ENCODE data around the gene ATP5PB.
A peak's percentile ranks its signal among the peaks of the same experiment; 100 is the strongest.

The ATP5PB gene, protein sequence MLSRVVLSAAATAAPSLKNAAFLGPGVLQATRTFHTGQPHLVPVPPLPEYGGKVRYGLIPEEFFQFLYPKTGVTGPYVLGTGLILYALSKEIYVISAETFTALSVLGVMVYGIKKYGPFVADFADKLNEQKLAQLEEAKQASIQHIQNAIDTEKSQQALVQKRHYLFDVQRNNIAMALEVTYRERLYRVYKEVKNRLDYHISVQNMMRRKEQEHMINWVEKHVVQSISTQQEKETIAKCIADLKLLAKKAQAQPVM

DNA sequence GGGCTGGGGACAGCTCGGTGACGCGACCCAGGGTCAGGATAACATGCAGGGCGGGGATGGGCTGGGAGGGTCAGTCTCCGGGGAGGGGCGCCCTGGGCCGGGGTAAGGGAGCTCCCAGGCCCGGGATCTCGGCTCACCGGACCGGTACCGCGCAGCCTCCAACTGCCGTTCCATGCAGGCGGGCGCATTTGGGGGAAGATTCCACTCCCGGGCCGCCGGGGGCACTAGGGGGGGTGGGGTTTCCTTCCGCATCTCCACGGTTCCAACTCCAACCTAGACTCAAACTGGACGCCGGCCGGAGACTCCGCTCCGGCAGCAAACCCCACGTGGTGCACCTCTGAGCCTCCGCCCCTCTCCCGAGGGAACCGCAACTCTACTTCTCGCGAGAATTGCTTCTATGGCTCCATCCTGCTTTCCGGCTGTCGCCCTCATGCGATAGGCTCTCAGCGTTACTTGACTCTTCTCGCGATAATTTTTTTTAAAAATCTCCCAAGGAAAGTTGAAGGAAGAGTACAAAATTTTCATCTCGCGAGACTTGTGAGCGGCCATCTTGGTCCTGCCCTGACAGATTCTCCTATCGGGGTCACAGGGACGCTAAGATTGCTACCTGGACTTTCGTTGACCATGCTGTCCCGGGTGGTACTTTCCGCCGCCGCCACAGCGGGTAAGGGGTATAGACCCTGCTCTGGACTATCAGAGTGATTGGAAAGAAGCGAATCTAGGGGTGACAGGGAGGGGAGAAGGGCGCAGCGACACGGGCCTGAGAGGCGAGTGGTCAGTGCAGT, at the start of gene ATP5PB, which contains the start of gene WDR77:
Gene ATP5PB, plus strand, starts transcription at position 547 of the 785 bp plus-strand sequence. Its CDS starts 78 bp downstream, at position 625.
Gene WDR77, minus strand, starts transcription at position 339 of the 785 bp plus-strand sequence. Its CDS starts 87 bp downstream, at position 252.
- peak; percentile 100 for DNase-seq

DNA sequence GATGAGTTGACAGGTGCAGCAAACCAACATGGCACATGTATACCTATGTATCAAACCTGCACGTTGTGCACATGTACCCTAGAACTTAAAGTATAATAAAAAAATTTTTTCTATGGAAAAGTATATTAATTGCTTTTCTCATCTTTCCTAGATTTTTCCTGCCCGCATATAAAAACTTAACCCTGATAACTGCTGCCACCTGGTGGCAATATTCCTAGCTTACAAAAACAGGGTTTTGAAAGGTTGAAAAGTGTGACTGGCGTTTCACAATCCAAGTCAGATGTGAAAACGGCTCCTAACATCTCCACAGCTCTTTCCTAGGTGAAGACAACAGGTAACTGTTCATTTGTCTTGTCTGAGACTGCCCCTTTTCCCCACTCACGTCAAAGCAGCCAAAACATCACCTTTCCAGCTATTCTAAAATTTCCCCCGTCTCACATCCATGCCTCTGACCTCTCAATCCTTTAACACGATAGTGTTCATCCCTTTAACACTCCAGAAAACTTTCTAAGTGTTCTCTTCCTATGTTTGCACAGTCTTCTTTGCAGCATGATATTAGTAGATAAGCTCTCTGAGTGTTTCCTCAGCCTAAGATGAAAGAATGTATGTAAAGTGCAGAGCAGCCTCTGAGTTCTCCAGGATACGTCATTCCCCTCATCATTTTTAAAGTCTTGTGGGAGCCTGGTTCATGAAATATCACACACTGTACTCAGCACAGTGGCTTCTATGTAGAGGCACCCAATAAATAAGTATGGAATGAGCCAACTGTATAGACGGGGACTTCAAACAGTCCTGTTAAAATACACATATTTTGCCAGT, 49.3 kb upstream of the ATP5PB start:
- peak; percentile 74 for DNase-seq

DNA sequence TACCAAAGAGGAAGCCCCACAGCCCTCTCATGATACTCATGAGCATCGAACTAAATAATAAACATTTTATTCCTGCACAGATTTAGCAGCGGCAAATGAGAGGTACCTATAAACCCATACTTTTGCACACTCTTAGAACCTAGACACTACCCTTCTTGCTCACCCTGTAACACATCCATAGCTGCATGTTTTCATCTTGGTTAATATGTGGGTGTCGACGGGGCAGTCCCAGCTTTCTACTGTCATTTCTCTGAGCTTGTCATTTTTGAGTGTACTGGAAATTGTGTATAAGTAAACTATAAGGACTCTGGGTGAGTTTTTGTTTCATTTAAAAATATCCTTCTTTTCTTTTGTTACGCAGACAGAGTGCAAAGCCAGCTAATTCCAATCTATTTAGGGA, 47.2 kb upstream of the ATP5PB start:
- DNase-seq: no peak

DNA sequence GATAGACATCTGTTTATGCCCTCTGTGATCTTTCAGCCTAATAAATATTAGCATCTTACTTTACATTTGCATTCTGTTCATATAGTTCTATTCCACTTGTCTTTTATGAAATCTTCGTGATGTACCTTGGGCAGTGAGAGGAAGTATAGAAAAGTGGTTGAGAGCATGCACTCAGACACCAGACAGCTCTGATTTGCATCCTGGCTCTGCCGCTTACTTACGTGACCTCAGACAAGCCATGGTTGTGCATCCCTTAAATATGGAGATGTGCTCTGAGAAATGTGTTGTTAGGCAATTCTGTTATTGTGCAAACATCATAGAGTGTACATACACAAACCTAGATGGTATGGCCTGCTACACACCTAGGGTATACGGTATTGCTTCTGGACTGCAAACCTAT, 44.7 kb upstream of the ATP5PB start:
- no peak for DNase-seq

DNA sequence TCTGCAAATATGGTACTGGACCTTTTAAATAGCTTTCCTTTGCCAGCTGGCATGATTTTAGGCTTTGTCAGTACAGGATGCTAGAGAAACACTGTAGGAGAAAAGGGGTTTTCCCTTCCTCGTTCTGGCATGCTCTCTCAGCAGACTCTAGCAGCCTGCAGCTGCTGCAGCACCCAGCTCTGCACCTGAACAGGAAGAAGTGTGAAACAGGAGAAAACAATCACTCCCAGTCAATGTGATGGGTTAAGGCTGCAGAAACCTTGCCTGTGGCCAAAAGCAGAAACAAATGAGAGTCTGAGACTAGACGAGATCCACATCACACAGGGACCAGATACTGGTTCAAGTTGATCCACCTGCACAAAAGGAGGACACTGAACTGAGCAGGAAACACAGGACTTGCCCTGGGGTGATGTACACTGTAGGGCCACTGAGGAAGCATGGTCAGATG, 42.9 kb upstream of the ATP5PB start:
- DNase-seq: peak; percentile 14

DNA sequence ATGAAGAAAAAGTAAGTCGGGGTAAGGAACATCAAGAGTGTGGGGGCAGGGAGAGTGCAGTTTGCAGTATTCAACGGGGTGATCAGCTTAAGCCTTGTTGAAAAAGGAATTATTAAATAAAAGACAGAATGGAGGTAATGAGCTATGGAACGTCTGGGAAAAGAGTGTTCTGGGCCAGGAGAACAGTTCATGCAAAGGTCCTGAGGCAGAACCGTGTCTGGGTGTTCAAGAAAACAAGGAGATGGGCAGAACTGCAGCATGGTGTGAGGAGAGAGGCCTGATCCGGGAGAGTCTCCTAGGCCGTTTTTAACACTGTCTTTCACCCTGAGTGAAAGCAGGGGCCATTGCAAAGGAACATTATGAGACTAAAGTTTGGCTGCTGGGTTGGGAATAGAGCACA, 42.0 kb upstream of the ATP5PB start:
- no peak for DNase-seq

DNA sequence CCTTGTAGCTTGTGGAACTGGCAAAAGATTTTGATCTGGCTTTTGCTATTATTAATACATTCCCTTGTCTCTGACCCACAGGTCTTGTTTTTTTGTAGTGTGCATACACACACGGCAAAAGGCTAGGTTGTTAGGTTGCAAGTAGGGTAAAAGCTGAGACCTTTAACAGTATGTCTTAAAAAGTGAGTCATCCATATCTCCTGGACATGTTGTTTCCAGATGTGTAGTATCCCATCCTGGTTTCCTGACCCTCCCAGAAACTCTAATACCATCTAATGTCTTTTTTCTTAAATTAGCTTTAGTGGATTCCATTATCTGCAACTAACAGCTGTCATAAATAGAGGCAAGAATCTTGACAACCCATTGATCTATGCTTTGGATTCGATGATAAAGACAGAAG, 36.4 kb upstream of the ATP5PB start:
- DNase-seq: no peak

DNA sequence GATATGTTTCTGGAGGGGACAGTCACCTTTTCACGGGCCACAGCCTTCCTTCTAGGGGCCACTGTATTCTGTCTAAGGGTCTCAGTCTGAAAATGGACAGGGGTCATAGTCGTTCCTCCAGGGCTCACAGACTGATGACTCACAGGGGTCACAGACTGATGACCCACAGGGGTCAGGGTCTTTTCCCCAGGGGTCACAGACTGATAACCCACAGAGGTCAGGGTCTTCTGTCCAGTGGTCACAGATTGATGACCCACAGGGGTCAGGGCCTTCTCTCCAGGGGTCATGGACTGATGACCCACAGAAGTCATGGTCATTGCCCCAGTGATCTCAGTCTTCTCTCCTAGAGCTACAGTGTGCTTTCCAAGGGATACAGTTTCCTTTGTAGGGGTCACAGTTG, 34.5 kb upstream of the ATP5PB start:
- no peak for DNase-seq

DNA sequence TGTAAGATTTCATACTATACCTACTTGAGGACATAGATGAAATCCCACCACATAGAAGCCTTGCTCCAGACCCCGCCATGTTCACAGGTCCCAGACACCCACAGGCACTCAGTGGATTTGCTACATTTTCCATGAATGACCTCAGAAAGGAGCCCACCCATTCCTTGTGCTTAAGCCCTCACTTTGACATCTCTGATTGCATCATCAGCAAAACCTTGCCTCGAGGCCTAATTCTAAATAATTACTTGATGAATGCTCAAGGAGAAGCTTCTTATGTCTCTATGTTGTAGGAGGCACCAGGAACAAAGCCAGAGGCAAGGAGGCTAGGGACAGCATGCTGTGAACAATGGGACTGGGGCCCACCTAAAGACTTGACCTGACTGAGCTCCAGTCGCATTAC, 33.8 kb upstream of the ATP5PB start:
- DNase-seq: no peak

DNA sequence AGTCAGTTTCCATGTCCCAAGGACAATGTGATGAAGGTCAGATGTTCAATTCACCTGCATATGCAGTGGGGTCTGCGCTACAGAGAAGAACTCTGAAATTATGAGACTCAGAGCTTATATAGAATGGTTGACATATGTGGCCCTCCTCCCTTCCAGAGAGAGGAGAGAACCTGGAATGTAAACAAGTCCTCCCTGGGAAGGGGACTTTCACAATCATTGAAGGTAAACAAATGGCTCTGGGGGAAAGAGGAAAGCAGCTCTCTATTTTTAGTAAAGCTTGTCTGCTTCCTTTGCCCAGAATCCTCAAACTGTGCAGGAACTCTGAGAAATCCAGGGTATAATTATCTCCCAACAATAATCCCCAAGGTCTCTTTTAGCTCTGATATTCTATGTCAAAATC, 31.5 kb upstream of the ATP5PB start:
- no peak for DNase-seq

DNA sequence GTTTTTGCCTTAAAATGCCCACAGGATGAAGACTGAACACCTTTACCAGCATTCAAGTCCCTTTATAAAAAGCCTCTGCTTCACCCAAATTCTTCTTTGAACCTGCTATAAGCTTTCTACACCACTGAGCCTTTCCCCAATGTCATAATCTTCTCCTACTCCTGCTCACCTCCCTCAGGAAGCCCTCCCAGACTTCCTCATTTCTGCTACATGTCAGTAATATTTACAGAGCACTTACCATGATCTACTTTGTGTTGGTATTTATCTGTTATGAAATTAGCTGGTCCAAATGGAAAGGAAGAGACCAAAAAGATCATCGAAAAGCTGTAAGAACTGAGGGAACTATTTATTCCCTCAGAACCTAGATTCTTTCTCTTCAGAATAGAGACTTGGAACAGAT, 30.2 kb upstream of the ATP5PB start:
- DNase-seq: no peak

DNA sequence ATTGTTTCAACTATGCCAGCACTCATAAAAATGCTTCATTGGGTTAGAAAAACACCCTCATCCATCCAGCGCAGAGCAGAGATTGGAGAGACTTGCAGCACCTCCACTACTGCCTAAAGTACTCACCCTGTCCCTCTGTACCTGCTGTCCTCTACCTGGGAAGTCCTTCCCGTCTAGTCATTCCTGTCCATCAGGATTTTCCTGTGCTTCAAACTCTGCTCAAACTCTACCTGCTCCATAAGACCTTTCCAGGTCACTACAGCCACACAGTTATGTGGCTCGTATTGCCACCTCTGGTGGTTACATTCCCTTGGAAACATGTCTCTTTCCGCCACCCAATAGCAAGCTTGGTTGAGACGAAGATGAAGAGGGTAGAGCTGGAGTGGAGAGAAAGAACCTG, 28.9 kb upstream of the ATP5PB start:
- no peak for DNase-seq

DNA sequence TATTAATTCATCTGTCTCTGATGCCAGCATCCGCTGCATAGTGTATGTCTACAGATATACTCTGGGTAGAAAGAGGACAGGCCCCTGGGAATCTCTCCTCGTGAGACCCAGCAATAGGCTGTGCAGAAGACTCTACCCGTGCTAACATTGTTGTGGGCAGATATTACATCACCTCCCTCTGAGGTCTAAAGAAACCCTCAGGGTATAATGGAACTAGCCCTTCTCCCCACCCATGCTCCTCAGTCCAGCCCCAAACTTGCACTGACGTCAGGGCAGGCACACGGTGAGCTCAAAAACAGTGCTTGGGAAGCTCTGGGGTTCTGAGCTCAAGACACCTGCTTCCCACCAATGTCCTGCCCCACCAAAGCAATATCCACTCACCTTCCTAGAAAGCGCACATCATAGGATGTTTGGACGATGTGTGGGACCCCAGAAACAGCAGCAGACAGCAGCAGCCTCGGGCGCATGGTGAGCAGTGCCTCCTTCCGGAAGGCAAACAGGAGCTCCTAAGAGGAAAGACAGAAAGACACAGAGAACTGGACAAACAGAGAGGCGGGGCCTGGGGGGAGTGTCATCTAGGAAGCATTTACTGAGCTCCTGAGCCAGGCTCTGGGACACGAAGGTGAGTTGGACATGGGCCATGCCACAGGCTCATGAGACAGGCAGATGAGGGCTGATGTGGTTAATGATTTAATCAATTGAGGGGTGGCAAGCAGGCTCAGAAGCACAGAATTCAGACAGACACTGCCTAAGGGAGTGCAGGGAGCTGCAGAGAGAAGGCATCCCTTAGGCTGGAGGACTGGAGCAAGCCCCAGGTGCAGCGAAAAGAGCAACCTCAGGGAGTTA, 26.5 kb upstream of the ATP5PB start:
- DNase-seq: no peak

DNA sequence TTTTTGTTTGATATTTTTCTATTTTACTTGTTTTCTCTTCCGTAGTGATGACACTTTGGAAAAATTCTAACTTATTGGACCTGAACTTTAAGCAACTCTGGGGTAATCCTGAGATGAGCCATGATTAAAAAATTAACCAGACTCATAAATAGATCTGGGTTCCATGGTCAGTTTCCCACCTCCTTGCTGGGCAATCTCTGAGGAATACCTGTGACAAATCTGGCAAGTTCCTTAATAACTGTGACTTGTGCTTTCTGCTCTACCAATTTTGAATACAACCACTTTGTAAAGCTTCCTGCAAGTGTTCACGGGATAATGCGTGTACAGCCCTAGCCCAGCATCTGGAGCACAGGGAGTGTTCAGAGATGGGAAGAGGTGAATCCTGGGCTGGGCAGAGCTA, 25.0 kb upstream of the ATP5PB start:
- no peak for DNase-seq

DNA sequence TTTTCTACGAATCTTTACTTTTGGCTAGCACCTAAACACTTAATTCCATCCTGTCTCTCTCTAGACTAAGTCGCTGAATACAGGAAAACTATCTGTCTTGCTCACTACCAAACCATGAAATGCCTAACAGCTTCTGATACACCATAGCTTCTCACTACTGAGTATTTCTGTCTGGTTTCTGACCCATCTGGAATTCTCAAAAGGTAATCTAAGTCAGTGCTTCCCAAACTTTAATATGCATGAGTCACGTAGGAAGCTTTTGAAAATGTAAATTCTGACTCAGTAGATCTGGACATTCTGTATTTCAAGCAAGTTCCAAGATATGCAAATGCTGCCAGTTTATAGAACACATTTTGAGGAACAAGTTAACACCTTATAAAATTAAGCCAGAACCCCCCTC, 12.5 kb upstream of the ATP5PB start:
- DNase-seq: no peak

DNA sequence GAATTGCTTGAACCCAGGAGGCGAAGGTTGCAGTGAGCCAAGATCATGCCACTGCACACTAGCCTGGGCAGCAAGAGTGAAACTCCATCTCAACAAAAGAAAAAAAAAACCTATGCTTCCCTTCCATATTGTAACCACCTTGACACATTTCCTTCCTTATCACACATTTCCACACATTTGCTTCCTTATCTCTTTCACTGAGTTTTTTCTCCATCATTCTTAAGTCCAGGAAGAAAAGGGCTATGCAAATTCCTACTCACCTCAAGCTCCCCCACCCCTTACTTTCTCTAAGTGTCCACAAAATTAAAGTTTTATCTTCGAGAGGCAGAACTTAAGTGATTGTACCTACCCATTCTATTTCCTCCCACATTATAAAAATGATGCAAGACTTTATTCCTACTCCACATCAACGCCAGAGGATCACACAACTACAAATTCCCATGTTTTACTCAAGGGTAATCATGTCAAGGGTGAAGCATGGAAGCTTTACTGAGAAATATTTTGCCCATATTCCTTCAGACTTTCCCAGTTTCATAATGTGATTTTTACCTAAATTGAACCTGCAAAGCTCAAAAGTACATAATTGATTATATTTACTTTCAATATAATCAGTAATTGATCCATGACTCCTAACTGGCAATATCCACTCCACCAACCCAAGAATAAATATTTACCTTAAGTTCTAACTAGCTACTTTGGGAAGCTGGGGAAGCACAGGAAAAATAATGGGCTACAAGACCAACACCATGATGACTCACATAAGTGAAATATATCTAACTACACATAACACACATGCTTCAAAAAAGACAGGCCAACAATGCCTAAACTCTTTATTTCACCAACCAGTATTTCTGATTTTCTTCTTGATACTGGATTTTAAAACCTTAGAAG, 9.6 kb upstream of the ATP5PB start:
- DNase-seq: no peak

DNA sequence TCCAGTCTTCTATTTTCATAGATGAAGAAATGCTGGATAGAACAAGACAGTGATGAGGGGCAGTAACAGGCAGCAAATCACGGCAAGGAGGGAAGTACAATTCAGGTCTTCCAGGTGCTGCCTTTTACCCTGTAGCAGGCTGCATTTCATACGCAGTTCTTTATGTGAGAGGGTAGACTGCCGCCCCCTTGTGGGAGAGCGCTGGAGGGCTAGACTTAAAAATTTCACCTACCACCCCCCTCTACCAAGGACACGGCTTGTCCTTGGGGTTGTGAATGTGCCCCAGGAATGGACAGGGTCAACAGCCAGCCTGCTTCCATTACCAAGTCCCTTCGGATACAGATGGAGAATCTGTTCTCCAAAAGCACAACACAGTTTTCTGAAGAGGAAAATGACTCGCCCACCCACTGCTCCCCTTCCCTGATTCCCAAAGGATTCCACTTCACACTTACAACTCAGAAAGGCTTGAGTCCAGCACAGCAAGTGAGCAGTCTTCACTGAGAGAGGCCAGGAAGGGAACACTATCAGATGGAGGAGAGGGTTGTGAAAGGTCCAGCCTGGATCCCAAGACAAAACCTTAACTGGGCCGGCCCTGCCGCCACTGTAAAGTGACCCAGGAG, 7.6 kb upstream of the ATP5PB start:
- DNase-seq: peak; percentile 72

DNA sequence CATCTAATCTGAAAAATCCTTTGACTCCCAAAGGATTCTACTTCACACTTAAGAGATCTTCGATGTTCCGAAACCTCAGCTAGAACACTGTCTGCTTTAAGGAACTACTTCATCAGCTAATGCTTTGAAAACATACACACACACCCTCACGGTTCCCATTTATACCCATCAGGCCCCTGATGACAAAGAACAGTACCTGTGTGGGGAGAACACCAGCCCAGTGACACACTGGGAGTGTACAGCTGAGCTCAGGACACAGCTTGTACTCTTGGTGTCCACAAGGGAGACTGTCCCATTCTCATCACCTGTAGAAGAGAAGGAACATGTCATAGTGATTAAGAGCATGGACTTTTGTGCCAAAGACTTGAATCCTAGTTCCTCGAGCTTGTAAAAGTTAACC, 6.8 kb upstream of the ATP5PB start:
- no peak for DNase-seq

DNA sequence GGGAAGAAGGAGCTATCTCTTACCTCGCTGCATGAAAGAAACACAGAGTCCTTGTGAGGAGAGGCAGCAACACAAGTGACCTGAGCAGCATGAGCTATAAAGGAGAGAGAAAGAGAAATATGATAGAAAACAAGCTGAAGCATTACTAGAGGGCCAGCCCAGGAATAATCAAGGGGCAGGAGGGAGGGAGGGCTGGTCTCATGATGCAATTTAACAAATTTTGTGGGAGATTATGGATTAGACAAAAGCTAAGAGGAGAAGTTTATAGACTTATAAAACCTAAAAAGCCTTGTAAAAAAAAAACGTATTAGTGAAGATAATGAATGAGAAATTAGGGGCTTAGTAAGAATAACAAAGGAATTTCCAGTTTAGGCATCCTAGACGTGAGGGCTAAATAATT, 5.2 kb upstream of the ATP5PB start:
- DNase-seq: no peak

DNA sequence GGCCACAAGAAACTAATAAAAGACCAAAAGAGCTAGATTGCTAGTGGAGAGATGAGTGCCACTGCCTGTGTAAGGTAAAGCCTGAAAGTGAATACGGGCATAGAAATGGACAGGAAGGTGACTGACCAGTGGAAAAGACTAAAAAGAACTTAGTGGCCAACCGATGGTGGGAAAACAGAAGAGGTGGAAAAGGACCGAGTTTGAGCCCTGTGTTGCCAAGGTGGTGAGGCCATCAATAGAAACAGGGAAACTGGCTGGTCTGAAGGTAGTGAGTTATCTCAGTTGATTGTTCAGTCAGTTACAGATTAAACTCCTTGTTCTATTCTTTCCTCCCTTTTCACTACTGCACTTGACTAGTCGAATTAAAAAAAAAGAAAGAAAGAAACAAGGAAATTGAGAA, 2.7 kb upstream of the ATP5PB start:
- DNase-seq: no peak

All from hematopoietic multipotent progenitor cell treated with erythropoietin and hydrocortisone succinate and interleukin-3 and kit ligand, for 4 days (in vitro differentiated cells).